HepG2 (cell line): ENCODE results near the gene ATP1A1. TPM values are rescaled to one million over a fixed set of nuclear protein-coding genes. Genes with fewer than 3 reads are reported as not detected.

ENCODE experiments used
- ADNP ChIP-seq: sonication (generic); formaldehyde crosslinking; IDR thresholded peaks from 2 replicates; pipeline ENCODE4 v1.4.0; 2020; ENCODE audit warnings: missing genetic modification reagents
- CENPT ChIP-seq: sonication (generic); formaldehyde crosslinking; IDR thresholded peaks from 2 replicates; pipeline ENCODE4 v1.8.0; 2022; ENCODE audit warnings: low read depth, mild to moderate bottlenecking, moderate library complexity, missing genetic modification reagents
- CTCF ChIP-seq: sonication (generic); formaldehyde crosslinking; IDR thresholded peaks from 2 replicates; pipeline ENCODE4 v1.5.0; 2020; ENCODE audit warnings: mild to moderate bottlenecking, missing genetic modification reagents, moderate library complexity
- GTF3A ChIP-seq: sonication (generic); formaldehyde crosslinking; conservative IDR thresholded peaks from 2 replicates; pipeline ENCODE4 v1.4.0; 2020; ENCODE audit warnings: mild to moderate bottlenecking, missing genetic modification reagents
- NBN ChIP-seq: fragments of 450-650 bp; conservative IDR thresholded peaks from 2 replicates; pipeline ENCODE4 v1.6.1; 2017
- PCBP2 ChIP-seq: fragments of 200-400 bp; formaldehyde crosslinking; optimal IDR thresholded peaks from 2 replicates; pipeline ENCODE3; 2018; ENCODE audit warnings: low read length, low read depth; ENCODE audit not compliant: poor library complexity, severe bottlenecking
- REST ChIP-seq, 2 experiments: IDR thresholded peaks; 2 replicates each; pipeline ENCODE4 v1.6.1; 2011 to 2012; ENCODE audit warnings: low read length in 2 of 2, borderline replicate concordance in 1 of 2, low read depth in 1 of 2, mild to moderate bottlenecking in 1 of 2, moderate library complexity in 1 of 2
- SIN3A ChIP-seq: IDR thresholded peaks from 2 replicates; pipeline ENCODE4 v1.6.1; 2011; ENCODE audit warnings: low read depth, mild to moderate bottlenecking, control low read depth, low read length, borderline replicate concordance
- SP140L ChIP-seq: sonication (generic); formaldehyde crosslinking; IDR thresholded peaks from 2 replicates; pipeline ENCODE4 v1.4.0; 2020; ENCODE audit warnings: missing genetic modification reagents, borderline replicate concordance
- ZBTB34 ChIP-seq: sonication (generic); formaldehyde crosslinking; IDR thresholded peaks from 2 replicates; pipeline ENCODE4 v1.8.0; 2022; ENCODE audit warnings: mild to moderate bottlenecking, missing genetic modification reagents
- ZNF3 ChIP-seq: IDR thresholded peaks from 2 replicates; pipeline ENCODE4 v1.7.0; 2017; ENCODE audit warnings: inconsistent platforms
- ZNF749 ChIP-seq: sonication (generic); formaldehyde crosslinking; IDR thresholded peaks from 2 replicates; pipeline ENCODE4 v1.8.0; 2022; ENCODE audit warnings: mild to moderate bottlenecking, missing genetic modification reagents, moderate library complexity, borderline replicate concordance
- ZNF770 ChIP-seq: sonication (generic); formaldehyde crosslinking; IDR thresholded peaks from 2 replicates; pipeline ENCODE4 v1.5.0; 2020; ENCODE audit warnings: mild to moderate bottlenecking, missing genetic modification reagents
- ZSCAN21 ChIP-seq: sonication (generic); formaldehyde crosslinking; IDR thresholded peaks from 2 replicates; pipeline ENCODE4 v1.8.0; 2022; ENCODE audit warnings: mild to moderate bottlenecking, missing genetic modification reagents, moderate library complexity, borderline replicate concordance
- polyA plus RNA-seq, 8 experiments: library from polyadenylated mRNA; depleted of rRNA in 3 of 8; stranded (reverse) in 7 of 8; unstranded in 1 of 8; fragments of >200 nt; fragmentation: Illumina TruSeq in 4 of 8; extraction: Trizol in 4 of 8; gene quantifications; 2 replicates each; pipeline versions ENCODE4 v1.2.1 to v1.2.3, GENCODE V29; 2011 to 2016; ENCODE audit warnings: low read depth in 4 of 8, missing spikeins in 1 of 8, mixed read lengths in 1 of 8; ENCODE audit not compliant: insufficient read depth in 1 of 8
- total RNA-seq, 5 experiments: library from RNA; depleted of rRNA; stranded (reverse); fragments of >200 nt; fragmentation: Illumina TruSeq; extraction: Trizol; gene quantifications; 2 replicates each; pipeline ENCODE4 v1.2.3, GENCODE V29; 2016; ENCODE audit warnings: low read depth in 1 of 5
- TF ChIP-seq, protein P1 (sequence below): sonication (generic); formaldehyde crosslinking; conservative IDR thresholded peaks from 2 replicates; pipeline ENCODE4 v1.4.0; 2020; ENCODE audit warnings: mild to moderate bottlenecking, missing genetic modification reagents, moderate library complexity

Gene ATP1A1
- total and polyA plus RNA-seq, 2 of the 13 experiments (the other 11 are each of a cell fraction or from before 2014, with no cell fraction given): 280 to 705 TPM

GRCh38 chr1:116418091-116418830, 45.2 kb downstream of the ATP1A1 start (continued):
- TF ChIP-seq ZNF770 (CRISPR knock-in tag) (peak; percentile 98), SIN3A (peak; percentile 74; the same call in 1 of the 2 replicates), GTF3A (CRISPR knock-in tag) (no peak), REST (IDR thresholded peaks at IDR 0.05; ENCODE audit: borderline replicate concordance in 1 of 2, low read depth in 1 of 2, low read length in 2 of 2) (peak in 1 of 2 experiments; percentile 44; a peak in 1 of 4 replicates), ZNF749 (CRISPR knock-in tag) (peak; percentile 63; the same call in 1 of the 2 replicates), ZSCAN21 (peak; percentile 87), ZNF3 (CRISPR knock-in tag) (0 out of 2 replicates have a peak, but pooled peaks have one; percentile 25), SP140L (peak; percentile 71; the same call in 1 of the 2 replicates), NBN (no peak), ADNP (CRISPR knock-in tag) (no peak), CENPT (no peak), ZBTB34 (CRISPR knock-in tag) (peak; percentile 43; the same call in 1 of the 2 replicates), PCBP2 (no peak), CTCF (peak; percentile 35; the same call in 1 of the 2 replicates)
- TF ChIP-seq, protein P1, sequence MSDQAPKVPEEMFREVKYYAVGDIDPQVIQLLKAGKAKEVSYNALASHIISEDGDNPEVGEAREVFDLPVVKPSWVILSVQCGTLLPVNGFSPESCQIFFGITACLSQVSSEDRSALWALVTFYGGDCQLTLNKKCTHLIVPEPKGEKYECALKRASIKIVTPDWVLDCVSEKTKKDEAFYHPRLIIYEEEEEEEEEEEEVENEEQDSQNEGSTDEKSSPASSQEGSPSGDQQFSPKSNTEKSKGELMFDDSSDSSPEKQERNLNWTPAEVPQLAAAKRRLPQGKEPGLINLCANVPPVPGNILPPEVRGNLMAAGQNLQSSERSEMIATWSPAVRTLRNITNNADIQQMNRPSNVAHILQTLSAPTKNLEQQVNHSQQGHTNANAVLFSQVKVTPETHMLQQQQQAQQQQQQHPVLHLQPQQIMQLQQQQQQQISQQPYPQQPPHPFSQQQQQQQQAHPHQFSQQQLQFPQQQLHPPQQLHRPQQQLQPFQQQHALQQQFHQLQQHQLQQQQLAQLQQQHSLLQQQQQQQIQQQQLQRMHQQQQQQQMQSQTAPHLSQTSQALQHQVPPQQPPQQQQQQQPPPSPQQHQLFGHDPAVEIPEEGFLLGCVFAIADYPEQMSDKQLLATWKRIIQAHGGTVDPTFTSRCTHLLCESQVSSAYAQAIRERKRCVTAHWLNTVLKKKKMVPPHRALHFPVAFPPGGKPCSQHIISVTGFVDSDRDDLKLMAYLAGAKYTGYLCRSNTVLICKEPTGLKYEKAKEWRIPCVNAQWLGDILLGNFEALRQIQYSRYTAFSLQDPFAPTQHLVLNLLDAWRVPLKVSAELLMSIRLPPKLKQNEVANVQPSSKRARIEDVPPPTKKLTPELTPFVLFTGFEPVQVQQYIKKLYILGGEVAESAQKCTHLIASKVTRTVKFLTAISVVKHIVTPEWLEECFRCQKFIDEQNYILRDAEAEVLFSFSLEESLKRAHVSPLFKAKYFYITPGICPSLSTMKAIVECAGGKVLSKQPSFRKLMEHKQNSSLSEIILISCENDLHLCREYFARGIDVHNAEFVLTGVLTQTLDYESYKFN: no peak
